MM.1S (cell line): ENCODE data around the gene GMPR.

Experiments used
- EZH2 ChIP-seq: fragments of 300-600 bp; sonication (generic); optimal IDR thresholded peaks from 2 replicates; pipeline ENCODE3; 2017; ENCODE audit warnings: low read depth, mild to moderate bottlenecking, antibody characterized with exemption, low read length, mixed read lengths
- TF ChIP-seq, protein P1 (sequence below): fragments of 300-600 bp; sonication (generic); IDR thresholded peaks from 2 replicates; pipeline ENCODE4 v1.5.1; 2016; ENCODE audit warnings: antibody characterized with exemption, low read length, mixed read lengths

DNA sequence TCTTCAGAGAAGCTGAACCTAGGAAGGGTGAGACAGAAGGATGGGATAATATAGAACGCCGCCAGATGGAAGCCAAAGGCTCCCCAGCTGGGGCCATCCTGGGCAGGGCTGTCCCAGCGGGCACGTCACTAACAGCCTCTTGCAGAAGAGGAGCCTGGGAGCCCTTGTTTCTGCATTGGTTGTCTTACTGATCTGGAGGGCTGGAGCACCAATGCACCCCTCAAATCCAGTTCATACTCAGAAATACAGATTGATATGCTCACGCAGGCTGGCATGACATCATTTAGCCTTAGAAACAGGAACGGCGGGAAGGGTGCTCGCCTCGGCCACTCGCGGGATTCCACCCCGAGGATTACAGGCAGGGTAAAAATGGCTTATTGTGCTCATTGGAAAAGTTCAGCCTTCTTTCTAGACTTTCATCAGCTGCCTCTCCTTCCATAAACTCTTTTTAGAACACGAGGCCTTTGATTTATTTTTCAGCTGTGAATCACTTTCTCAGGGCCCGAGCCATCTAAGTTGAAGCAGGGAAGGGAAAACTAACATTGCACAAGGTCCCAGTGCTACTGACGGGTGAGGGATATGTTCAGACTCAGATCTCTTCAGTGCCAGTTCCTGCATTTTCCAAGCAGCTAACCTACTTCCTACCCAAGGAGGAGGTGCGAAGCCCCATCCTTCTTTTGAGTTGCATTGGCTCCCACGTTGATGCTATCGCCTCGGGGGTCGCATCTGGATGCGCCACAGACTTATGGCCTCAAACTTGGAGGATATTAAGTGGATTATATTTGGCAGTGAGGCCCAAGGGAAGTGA is 82.3 kb downstream of the GMPR start:
- TF ChIP-seq, protein P1, sequence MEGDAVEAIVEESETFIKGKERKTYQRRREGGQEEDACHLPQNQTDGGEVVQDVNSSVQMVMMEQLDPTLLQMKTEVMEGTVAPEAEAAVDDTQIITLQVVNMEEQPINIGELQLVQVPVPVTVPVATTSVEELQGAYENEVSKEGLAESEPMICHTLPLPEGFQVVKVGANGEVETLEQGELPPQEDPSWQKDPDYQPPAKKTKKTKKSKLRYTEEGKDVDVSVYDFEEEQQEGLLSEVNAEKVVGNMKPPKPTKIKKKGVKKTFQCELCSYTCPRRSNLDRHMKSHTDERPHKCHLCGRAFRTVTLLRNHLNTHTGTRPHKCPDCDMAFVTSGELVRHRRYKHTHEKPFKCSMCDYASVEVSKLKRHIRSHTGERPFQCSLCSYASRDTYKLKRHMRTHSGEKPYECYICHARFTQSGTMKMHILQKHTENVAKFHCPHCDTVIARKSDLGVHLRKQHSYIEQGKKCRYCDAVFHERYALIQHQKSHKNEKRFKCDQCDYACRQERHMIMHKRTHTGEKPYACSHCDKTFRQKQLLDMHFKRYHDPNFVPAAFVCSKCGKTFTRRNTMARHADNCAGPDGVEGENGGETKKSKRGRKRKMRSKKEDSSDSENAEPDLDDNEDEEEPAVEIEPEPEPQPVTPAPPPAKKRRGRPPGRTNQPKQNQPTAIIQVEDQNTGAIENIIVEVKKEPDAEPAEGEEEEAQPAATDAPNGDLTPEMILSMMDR: no peak
- TF ChIP-seq EZH2: no peak
